H1 (cell line): ENCODE data around the gene MAGEC1.

Source experiments
- GABPA ChIP-seq: IDR thresholded peaks from 2 replicates; pipeline ENCODE4 v1.6.1; 2011; ENCODE audit warnings: mild to moderate bottlenecking, low read length, moderate library complexity, borderline replicate concordance; ENCODE audit not compliant: insufficient read depth
- POLR2A ChIP-seq, 2 experiments: IDR thresholded peaks; 1 replicate in 1 of 2; 2 replicates in 1 of 2; pipeline ENCODE4 v1.6.1; 2011; ENCODE audit warnings: low read depth in 2 of 2, low read length in 2 of 2, mild to moderate bottlenecking in 2 of 2; ENCODE audit errors: control extremely low read depth in 1 of 2
- TF ChIP-seq, protein P1 (sequence below), 3 experiments: IDR thresholded peaks; 1 replicate in 2 of 3; 2 replicates in 1 of 3; pipeline versions ENCODE4 v1.5.1 to v1.6.1; 2011; ENCODE audit warnings: low read length in 3 of 3, mild to moderate bottlenecking in 3 of 3, inconsistent platforms in 2 of 3, low read depth in 1 of 3, moderate library complexity in 1 of 3; ENCODE audit not compliant: insufficient read depth in 1 of 3; ENCODE audit errors: control extremely low read depth in 1 of 3

DNA sequence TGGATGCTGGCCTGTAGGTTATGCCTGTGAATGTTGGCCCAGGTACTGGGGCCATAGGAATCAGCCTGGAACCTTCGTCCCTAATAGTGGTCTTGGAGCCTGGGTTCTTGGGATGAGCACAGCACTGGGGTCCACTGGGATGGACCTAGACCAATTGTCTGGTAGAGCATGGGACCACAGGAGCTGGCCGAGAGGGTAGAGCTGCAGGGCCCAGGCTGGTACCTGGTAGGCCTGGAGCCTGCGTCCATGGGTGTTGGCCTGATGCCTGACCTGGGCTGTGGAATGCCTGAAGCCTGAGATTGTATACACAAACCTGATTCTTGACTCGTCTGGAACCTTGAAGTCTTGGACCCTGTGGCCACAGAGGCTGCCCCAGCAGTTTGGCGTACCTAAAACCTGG is 48.9 kb downstream of the MAGEC1 start:
- TF ChIP-seq POLR2A (IDR thresholded peaks at IDR 0.05; ENCODE audit: control extremely low read depth in 1 of 2, low read depth in 2 of 2, low read length in 2 of 2) (no peak), GABPA (no peak)
- TF ChIP-seq, protein P1, sequence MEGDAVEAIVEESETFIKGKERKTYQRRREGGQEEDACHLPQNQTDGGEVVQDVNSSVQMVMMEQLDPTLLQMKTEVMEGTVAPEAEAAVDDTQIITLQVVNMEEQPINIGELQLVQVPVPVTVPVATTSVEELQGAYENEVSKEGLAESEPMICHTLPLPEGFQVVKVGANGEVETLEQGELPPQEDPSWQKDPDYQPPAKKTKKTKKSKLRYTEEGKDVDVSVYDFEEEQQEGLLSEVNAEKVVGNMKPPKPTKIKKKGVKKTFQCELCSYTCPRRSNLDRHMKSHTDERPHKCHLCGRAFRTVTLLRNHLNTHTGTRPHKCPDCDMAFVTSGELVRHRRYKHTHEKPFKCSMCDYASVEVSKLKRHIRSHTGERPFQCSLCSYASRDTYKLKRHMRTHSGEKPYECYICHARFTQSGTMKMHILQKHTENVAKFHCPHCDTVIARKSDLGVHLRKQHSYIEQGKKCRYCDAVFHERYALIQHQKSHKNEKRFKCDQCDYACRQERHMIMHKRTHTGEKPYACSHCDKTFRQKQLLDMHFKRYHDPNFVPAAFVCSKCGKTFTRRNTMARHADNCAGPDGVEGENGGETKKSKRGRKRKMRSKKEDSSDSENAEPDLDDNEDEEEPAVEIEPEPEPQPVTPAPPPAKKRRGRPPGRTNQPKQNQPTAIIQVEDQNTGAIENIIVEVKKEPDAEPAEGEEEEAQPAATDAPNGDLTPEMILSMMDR (IDR thresholded peaks at IDR 0.05; ENCODE audit: control extremely low read depth in 1 of 3, insufficient read depth in 1 of 3, low read depth in 1 of 3, low read length in 3 of 3): no peak
